Endodermal cell (in vitro differentiated cells): ENCODE results near the gene IYD. TPM values are rescaled to one million over a fixed set of nuclear protein-coding genes. Genes with fewer than 3 reads are reported as not detected.

Experiments
- DNase-seq: peaks from one replicate; pipeline ENCODE4 v3.0.0-alpha.2; 2017
- H3K27ac ChIP-seq: 2 replicates; pipeline ENCODE4 v1.5.1; 2013; ENCODE audit warnings: mild to moderate bottlenecking, low read depth, low read length, moderate library complexity
- H3K27me3 ChIP-seq: 2 replicates; pipeline ENCODE4 v1.6.1; 2013; ENCODE audit warnings: mild to moderate bottlenecking, low read length, moderate library complexity; ENCODE audit not compliant: insufficient read depth, control insufficient read depth, poor library complexity, severe bottlenecking
- H3K36me3 ChIP-seq: 2 replicates; pipeline ENCODE4 v1.7.0; 2013; ENCODE audit warnings: mild to moderate bottlenecking, low read length, moderate library complexity; ENCODE audit not compliant: control insufficient read depth, insufficient read depth
- H3K4me1 ChIP-seq: one replicate; pipeline ENCODE4 v1.7.0; 2013; ENCODE audit warnings: low read length; ENCODE audit not compliant: control insufficient read depth, insufficient read depth
- H3K4me3 ChIP-seq: 2 replicates; pipeline ENCODE4 v1.5.1; 2013; ENCODE audit warnings: mild to moderate bottlenecking, low read length, moderate library complexity
- H3K9ac ChIP-seq: 2 replicates; pipeline ENCODE4 v1.6.1; 2013; ENCODE audit warnings: mild to moderate bottlenecking, low read length, moderate library complexity; ENCODE audit not compliant: poor library complexity, severe bottlenecking; ENCODE audit errors: extremely low read depth
- H3K9me3 ChIP-seq: 2 replicates; pipeline ENCODE4 v1.6.1; 2013; ENCODE audit warnings: mild to moderate bottlenecking, low read length, moderate library complexity; ENCODE audit not compliant: control insufficient read depth
- H3K27ac Mint-ChIP-seq: 2 replicates; pipeline ENCODE4 v1.8.0; 2020; ENCODE audit warnings: mixed read lengths
- H3K27me3 Mint-ChIP-seq: 2 replicates; pipeline ENCODE4 v1.8.0; 2021; ENCODE audit warnings: mild to moderate bottlenecking, mixed read lengths; ENCODE audit not compliant: insufficient read depth
- H3K36me3 Mint-ChIP-seq: 2 replicates; pipeline ENCODE4 v1.8.0; 2020; ENCODE audit warnings: low read depth, mixed read lengths
- H3K4me1 Mint-ChIP-seq: 2 replicates; pipeline ENCODE4 v1.8.0; 2020; ENCODE audit warnings: mixed read lengths
- H3K4me3 Mint-ChIP-seq: 2 replicates; pipeline ENCODE4 v1.8.0; 2020; ENCODE audit warnings: mild to moderate bottlenecking, moderate library complexity, mixed read lengths
- H3K9me3 Mint-ChIP-seq: 2 replicates; pipeline ENCODE4 v1.8.0; 2020; ENCODE audit warnings: mild to moderate bottlenecking, mixed read lengths
- CTCF ChIP-seq: fragments of 200-600 bp; sonication (generic); conservative IDR thresholded peaks from 2 replicates; pipeline ENCODE4 v1.5.0; 2021; ENCODE audit warnings: antibody characterized with exemption, mild to moderate bottlenecking
- WGBS, 2 experiments: methylation state at CpG; one replicate each; pipeline versions ENCODE4 v1.1.5 to v1.1.7; 2013; ENCODE audit warnings: missing lambda C conversion rate in 2 of 2, mixed read lengths in 1 of 2; ENCODE audit not compliant: insufficient coverage in 1 of 2, insufficient read length in 1 of 2; 5-methylcytosine and 5-hydroxymethylcytosine counted together
- total RNA-seq, 2 donors: library from RNA; stranded (reverse); fragmentation: NEBNext Ultra II Directional in 1 of 2; extraction: Animal tissue kit (Norgen Biotek cat#: 25700) in 1 of 2; gene quantifications; 2 replicates in 1 of 2; 3 replicates in 1 of 2; pipeline ENCODE4 v1.2.1, GENCODE V29; 2021

IYD gene
- total RNA-seq, 2 donors from 2014 or later = not detected

- no peaks in the 10 kb centered on the region for H3K9me3 Mint-ChIP-seq
- H3K36me3 Mint-ChIP-seq = no peaks in the 10 kb centered on the region
- H3K27ac Mint-ChIP-seq = no peak overlapping the region
Observed at GRCh38 chr6:150352321-150353296, 16.2 kb upstream of the IYD start.

GRCh38 chr6:150353445-150353844 lies 15.4 kb upstream of the IYD start:
- H3K4me3 ChIP-seq = no peak overlapping the region
- no peaks in the 10 kb centered on the region for H3K27me3 ChIP-seq
- DNase-seq = no peak
- H3K4me1 ChIP-seq = no peaks in the 10 kb centered on the region
- H3K9me3 ChIP-seq = no peaks in the 10 kb centered on the region
- H3K27ac ChIP-seq = no peak overlapping the region
- 87% methylated on average over 1 of the region's 1 CpG; no CpG with 5 or more reads in 1 of the 2 experiments for WGBS, 2 experiments
- TF ChIP-seq CTCF = no peak
- Mint-ChIP-seq H3K36me3 (no peaks in the 10 kb centered on the region), H3K4me3 (no peak overlapping the region), H3K27me3 (peaks cover 2% of the 10 kb centered on the region), H3K27ac (no peak overlapping the region), H3K9me3 (no peaks in the 10 kb centered on the region), H3K4me1 (peaks cover 7% of the 10 kb centered on the region)
- no peaks in the 10 kb centered on the region for H3K36me3 ChIP-seq
- no peak overlapping the region for H3K9ac ChIP-seq

More at GRCh38 chr6:150352321-150353296, 16.2 kb upstream of the IYD start:
- no peak overlapping the region for H3K27ac ChIP-seq
- Mint-ChIP-seq H3K4me3 (no peak overlapping the region), H3K27me3 (peaks cover 2% of the 10 kb centered on the region), H3K4me1 (peaks cover 7% of the 10 kb centered on the region)
- H3K9me3 ChIP-seq = no peaks in the 10 kb centered on the region
- no peak overlapping the region for H3K4me3 ChIP-seq
- WGBS, 2 experiments = 94% methylated on average over 2 to 5 of the region's 5 CpGs
- no peaks in the 10 kb centered on the region for H3K27me3 ChIP-seq
- peak; percentile 37 for TF ChIP-seq CTCF
- H3K36me3 ChIP-seq = no peaks in the 10 kb centered on the region
- no peak overlapping the region for H3K9ac ChIP-seq
- DNase-seq = no peak
- H3K4me1 ChIP-seq = no peaks in the 10 kb centered on the region

- H3K9ac ChIP-seq = no peak overlapping the region
- H3K4me3 ChIP-seq = no peak overlapping the region
- H3K36me3 Mint-ChIP-seq = no peaks in the 10 kb centered on the region
- no peaks in the 10 kb centered on the region for H3K27me3 ChIP-seq
- WGBS, 2 experiments = 71 to 93% methylated on average over 2 of the region's 2 CpGs
- H3K27ac Mint-ChIP-seq = no peak overlapping the region
- H3K4me3 Mint-ChIP-seq = no peak overlapping the region
- peaks cover 2% of the 10 kb centered on the region for H3K27me3 Mint-ChIP-seq
- DNase-seq = no peak
- H3K9me3 Mint-ChIP-seq = no peaks in the 10 kb centered on the region
- no peak overlapping the region for H3K27ac ChIP-seq
- no peaks in the 10 kb centered on the region for H3K36me3 ChIP-seq
- no peak for TF ChIP-seq CTCF
- H3K4me1 Mint-ChIP-seq = peaks cover 7% of the 10 kb centered on the region
- H3K9me3 ChIP-seq = no peaks in the 10 kb centered on the region
- no peaks in the 10 kb centered on the region for H3K4me1 ChIP-seq
Observed at GRCh38 chr6:150354754-150355571, 13.8 kb upstream of the IYD start.
